ENCODE data around the gene PIGM.

PIGM gene

DNA sequence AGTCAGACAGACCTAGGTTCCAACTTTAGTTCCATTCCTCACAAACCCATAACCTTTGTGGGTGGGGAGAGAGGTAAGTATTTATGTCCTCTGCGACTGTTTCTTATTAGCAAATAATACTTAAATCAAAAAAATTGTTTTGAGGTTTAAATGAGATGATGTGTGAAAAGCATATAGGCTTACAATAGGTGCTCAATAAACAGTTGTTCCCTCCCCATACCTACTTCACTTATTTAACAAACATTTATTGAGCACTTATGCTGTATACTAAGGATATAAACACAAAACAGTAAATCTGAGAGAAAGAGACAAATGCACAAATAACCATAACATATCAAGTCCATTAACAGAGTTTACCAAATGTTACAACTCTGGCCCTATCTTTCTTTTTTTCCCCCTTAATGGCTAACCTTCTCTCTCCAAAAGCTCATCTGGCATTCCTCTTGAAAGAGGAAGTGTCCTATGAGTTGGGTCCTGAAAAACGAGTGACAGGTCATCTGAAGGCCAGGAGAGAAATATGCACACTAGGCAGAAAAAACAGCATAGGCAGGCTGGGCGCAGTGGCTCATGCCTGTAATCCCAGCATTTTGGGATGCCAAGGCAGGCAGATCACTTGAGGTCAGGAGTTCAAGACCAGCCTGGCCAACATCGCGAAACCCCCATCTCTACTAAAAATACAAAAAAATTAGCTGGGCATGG is 10.3 kb downstream of the PIGM start:
- DNase-seq: no peak

GRCh38 chr1:160020196-160020595 is 11.6 kb downstream of the PIGM start:
- DNase-seq: no peak

- no peak for DNase-seq
Observed at GRCh38 chr1:160018900-160019299, 12.9 kb downstream of the PIGM start.

DNA sequence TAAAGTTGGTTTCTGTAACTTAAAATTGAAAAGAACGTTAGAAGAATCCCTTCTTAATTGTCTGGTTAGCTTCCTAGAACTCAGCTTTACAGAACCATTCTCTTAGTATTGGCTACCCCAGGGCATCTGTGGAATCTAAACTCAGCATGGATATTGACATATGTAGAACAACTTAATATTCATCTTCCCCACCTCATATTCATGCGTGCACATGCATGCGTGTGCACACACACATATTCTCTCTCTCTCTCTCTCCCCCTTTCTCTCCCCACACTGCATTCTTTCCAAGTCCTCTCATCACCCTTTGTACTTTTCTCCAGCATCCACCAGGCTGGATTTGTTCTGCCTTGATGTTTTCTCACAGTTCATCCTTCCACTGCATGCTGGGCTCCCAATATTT is 13.4 kb downstream of the PIGM start:
- DNase-seq: no peak

DNA sequence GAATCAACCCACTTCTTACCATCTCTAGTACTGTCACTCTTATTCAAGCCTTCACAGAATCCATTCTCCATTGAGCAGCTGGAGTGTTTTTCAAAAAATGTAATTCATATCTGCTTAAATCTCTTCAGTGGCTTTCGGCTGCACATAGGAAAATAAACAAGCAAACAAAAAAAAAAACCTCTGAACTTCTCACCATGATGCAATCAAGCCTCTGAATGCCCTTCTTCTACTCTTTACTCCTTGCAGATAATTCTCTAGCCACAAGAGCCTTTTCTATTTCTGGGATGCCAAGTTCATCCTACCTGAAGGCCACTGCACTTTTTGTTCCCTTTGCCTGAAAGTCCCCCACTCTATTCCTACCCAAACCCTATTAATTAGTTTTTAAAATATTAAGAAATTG is 14.2 kb downstream of the PIGM start:
- no peak for DNase-seq

GRCh38 chr1:160011781-160012180 is 20.0 kb downstream of the PIGM start:
- DNase-seq: no peak

DNA sequence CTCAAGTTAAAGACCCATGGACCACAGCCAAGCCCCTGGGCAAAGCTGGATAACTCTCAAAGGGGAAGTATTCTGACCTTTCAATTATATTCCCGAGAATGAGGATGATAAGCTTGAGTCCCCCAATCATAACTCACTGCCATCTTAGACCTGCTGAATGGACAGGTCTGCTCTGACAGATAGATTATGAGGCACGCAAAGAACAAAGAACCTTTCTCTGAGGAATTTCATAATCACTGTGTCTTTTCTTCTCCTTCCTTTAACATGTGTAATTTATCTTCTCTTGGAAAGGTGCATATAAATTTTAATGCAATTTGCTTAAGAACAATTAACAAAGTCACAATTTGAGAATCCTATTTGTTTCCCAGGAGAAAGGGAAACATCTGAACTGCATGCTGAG is 22.0 kb downstream of the PIGM start:
- no peak for DNase-seq

DNA sequence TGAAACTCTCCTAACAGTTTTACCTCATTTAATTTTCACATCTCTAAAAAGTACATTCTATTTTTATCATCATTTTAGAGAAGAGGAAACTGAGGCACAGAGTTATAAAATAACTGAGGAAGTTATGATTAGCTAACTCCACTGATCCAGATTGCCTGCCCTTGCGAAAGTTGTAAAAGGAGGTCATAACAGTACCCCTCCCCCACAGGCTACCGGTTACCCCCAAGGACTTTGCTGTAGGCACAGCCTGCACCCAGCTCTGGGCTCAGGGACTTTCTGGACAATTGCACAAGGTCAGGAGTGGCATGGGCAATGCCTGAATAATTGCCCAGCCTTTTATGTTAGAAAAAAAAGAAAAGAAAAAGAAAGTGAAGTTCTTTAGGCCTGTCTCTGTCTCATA is 22.7 kb downstream of the PIGM start:
- no peak for DNase-seq

DNA sequence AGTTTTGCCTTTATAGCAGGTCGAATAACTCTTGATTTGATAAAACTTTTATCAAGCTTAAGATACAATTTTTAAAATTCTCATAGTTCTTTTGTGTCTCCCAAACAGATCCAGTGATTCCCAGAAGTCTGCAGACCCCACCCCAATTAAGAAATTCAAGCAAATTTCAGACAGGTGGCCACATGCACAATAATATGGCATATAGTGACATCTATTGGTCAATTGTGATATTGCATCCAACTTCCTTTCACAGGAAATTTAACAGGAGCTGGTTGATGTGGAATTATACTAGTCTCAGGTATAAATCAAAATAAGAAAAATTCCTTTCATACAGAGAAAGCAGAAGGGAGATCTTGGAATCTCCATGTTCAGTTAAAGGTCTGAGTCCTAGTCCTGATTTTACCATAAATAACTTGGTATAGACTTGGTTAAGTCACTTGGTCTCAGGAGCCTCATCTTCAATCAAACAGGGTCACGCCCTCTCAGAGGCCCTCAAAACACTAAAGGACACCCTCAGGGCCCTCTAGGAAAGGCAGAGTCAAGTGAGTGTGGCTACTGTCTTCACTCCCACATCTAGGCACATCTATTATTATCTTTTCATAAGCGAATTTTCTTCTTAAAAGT is 24.1 kb downstream of the PIGM start:
- no peak for DNase-seq

- DNase-seq: peak; percentile 78
Observed at GRCh38 chr1:160006312-160006940, 25.4 kb downstream of the PIGM start.

DNA sequence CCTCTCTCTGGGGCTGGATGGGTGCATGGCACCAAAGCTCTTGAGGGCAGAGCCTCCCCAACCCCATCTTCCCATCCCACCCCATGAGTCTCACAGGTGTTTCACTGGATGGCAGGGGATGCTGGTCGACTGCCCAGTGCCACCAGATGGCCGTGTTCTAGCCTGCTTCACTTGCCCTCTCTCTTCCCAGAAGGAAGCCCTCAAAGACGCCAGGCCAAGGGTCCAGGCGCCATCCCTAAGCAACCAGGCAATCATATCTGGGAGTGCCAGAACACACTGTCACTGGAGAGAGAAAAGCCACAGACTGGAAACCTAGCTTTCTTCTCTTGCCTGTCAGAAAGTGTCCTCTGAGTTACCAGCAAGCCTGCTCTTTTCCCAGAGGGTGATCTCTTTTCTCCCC is 26.7 kb downstream of the PIGM start:
- DNase-seq: no peak

GRCh38 chr1:160004425-160004824 is 27.4 kb downstream of the PIGM start:
- DNase-seq: no peak

- DNase-seq: no peak
Observed at GRCh38 chr1:160004001-160004400, 27.8 kb downstream of the PIGM start.

DNA sequence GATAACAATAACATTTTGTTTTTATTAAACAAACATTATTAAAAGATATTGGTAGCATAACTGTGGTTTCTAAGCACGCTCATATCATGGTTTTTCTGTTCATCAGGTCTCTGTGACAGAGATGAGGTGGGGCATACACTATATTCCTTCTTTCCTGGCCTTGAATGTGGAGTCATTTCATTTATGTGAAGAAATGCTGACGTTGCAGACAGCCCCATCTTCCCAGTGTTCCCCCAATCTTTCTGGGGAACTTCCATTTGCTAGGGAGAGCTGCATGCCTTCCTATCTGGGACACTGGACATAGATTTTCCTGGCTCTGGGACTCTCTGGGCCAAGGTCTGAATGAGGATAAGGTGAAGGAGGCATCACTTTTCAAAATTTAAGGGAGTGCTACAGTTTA is 30.4 kb downstream of the PIGM start:
- no peak for DNase-seq

GRCh38 chr1:159999204-159999603 is 32.6 kb downstream of the PIGM start:
- no peak for DNase-seq

GRCh38 chr1:159996653-159997052 is 35.1 kb downstream of the PIGM start:
- no peak for DNase-seq

DNA sequence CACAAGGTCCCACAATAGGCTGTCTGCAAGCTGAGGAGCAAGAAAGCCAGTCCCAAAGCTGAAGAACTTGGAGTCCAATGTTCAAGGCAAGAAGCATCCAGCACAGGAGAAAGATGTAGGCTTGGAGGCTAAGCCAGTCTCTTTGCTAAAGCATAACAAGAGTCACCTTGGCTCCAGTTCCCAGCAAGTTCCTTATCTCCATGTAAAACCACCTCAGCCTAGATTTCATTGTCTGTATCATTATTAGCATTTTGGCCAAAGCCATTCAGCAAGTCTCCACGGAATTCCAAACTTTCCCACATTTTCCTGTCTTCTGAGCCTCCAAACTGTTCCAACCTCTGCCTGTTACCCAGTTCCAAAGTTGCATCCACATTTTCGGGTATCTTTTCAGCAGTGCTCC is 36.9 kb downstream of the PIGM start:
- DNase-seq: no peak

DNA sequence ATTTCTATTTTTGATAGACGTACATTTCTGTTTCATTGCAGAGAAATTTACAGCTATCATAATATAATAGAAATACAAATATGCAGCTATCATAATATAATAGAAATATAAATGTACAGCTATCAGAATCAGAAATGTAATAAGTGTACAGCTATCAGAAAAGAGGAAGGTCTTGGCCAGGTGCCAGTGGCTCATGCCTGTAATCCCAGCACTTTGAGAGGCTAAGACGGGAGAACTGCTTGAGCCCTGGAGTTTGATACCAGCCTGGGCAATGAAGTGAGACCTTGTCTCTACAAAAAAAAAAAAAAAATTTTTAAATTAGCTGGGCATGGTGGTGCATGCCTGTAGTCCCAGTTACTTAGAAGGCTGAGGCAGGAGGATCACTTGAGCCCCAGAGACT is 37.9 kb downstream of the PIGM start:
- no peak for DNase-seq

GRCh38 chr1:159992161-159992560 is 39.6 kb downstream of the PIGM start:
- no peak for DNase-seq

GRCh38 chr1:159991513-159991912 is 40.3 kb downstream of the PIGM start:
- DNase-seq: no peak

GRCh38 chr1:159990005-159990404 is 41.8 kb downstream of the PIGM start:
- no peak for DNase-seq

GRCh38 chr1:159989581-159989980 is 42.2 kb downstream of the PIGM start:
- no peak for DNase-seq

GRCh38 chr1:159988006-159988405 is 43.8 kb downstream of the PIGM start:
- DNase-seq: no peak

- no peak for DNase-seq
Observed at GRCh38 chr1:159987186-159987585, 44.6 kb downstream of the PIGM start.

DNA sequence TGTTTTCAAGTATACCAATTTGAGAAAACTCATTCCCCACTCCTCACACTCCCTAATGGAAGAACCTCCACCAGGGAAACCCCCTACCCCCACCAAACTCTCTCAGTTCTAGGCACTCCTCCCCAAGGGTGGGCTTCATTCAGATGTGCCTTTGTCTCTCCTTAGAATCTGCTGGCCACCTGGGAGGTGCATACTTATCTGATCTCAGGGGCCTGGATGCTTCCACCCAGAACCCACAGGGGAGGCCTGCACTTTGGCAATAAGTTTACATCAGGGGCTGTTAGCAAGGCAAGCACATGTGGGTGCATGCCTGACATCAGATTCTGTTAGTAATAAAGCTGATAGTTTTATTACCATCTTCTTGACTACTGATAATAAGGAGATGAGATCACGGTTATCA is 45.3 kb downstream of the PIGM start:
- no peak for DNase-seq
